Stomach (tissue), 9 donors: Measurements from ENCODE around the gene PHLDB3. TPM values are rescaled to one million over a fixed set of nuclear protein-coding genes. Genes with fewer than 3 reads are reported as not detected.
A peak's percentile ranks its signal among the peaks of the same experiment; 100 is the strongest.

Experiments
- DNase-seq, 2 donors: peaks; one replicate each; pipeline versions ENCODE4 v3.0.0 to v3.0.0-alpha.2; 2013 to 2019
- H3K27ac ChIP-seq, 5 donors: fragments of 200-600 bp in 4 of 5; sonication (generic) in 4 of 5; one replicate each; pipeline ENCODE4 v1.5.1; 2013 to 2019; ENCODE audit warnings: mild to moderate bottlenecking in 1 of 5, moderate library complexity in 1 of 5
- H3K27me3 ChIP-seq, 3 donors: fragments of 200-600 bp; sonication (generic); one replicate each; pipeline ENCODE4 v1.5.1; 2017 to 2019; ENCODE audit warnings: mixed run types in 1 of 3
- H3K36me3 ChIP-seq, 4 donors: fragments of 200-600 bp; sonication (generic); 1 replicate in 3 of 4; 2 replicates in 1 of 4; pipeline ENCODE4 v1.5.1; 2016 to 2019
- H3K4me1 ChIP-seq, 4 donors: fragments of 200-600 bp; sonication (generic); one replicate each; pipeline ENCODE4 v1.5.1; 2016 to 2019
- H3K4me3 ChIP-seq, 4 donors: fragments of 200-600 bp; sonication (generic) in 3 of 4; one replicate each; pipeline ENCODE4 v1.5.1; 2016 to 2019; ENCODE audit warnings: mild to moderate bottlenecking in 1 of 4
- H3K9me3 ChIP-seq, 4 donors: fragments of 200-600 bp; sonication (generic); one replicate each; pipeline ENCODE4 v1.5.1; 2016 to 2019
- EP300 ChIP-seq: sonication (generic); formaldehyde crosslinking; IDR thresholded peaks from one replicate; pipeline ENCODE4 v1.6.1; 2017; ENCODE audit warnings: antibody characterized with exemption
- POLR2A ChIP-seq, 4 donors: fragments of 450-650 bp; IDR thresholded peaks; one replicate each; pipeline ENCODE4 v1.6.1; 2016; ENCODE audit warnings: antibody characterized with exemption in 4 of 4, control low read depth in 2 of 4, mild to moderate bottlenecking in 1 of 4, moderate library complexity in 1 of 4
- POLR2AphosphoS5 ChIP-seq, 3 donors: sonication (generic); formaldehyde crosslinking; IDR thresholded peaks; one replicate each; pipeline ENCODE4 v1.6.1; 2016; ENCODE audit warnings: antibody characterized with exemption in 3 of 3
- WGBS, 5 donors: extraction: QIAGEN DNeasy Blood & Tissue Kit in 3 of 5; methylation state at CpG; one replicate each; pipeline versions ENCODE4 v1.1.5 to v1.1.7; 2013 to 2018; 5-methylcytosine and 5-hydroxymethylcytosine counted together
- intact Hi-C: fragments of 100-400 bp; cut with DNase I; formaldehyde crosslinking; loops from one replicate; pipeline ENCODE4 v1.15.1; 2023; ENCODE audit warnings: low total_unique reads
- polyA plus RNA-seq, 3 donors: library from polyadenylated mRNA; stranded (reverse); fragments of 200-250 nt; gene quantifications; one replicate each; pipeline ENCODE4 v1.2.3, GENCODE V29; 2013
- total RNA-seq, 5 donors: library from RNA; depleted of rRNA; stranded (reverse); fragments of >200 nt; gene quantifications; one replicate each; pipeline versions ENCODE4 v1.1.0 to v1.2.3, GENCODE V29; 2014 to 2016
- TF ChIP-seq, protein P1 (sequence below), 7 experiments: fragments of 450-650 bp in 4 of 7; fragments of 200-600 bp in 3 of 7; sonication (generic) in 3 of 7; IDR thresholded peaks; one replicate each; pipeline ENCODE4 v1.5.1; 2016 to 2019; ENCODE audit warnings: antibody characterized with exemption in 7 of 7, control low read depth in 2 of 7, mild to moderate bottlenecking in 1 of 7
- donor health status: healthy with polysubstance abuse.
- donor health status: Bipolar disorder and iron deficiency.
- donor health status: healthy.

PHLDB3 gene
- total and polyA plus RNA-seq, 8 donors, result 2.0 to 55.3 (median 9.5) TPM; not detected in 1

DNA sequence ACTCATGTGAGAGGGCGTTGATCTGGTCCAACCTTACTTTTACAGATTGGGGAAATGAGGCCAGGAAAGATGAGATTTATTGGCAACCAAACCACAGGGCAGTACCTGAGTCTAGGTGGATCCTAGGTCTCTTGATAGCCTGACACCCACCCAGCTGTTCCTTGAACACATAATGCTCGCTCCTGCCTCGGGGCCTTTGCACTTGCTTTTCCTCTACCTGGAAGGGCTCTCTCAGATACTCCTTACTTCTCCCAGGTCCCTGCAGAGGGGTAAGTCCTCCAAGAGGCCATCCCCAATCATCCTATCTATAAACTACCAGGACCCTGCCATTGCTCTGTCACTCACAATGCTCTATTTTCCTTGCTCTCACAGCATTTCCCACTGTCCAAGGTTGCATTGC lies 35.8 kb upstream of the PHLDB3 start:
- WGBS, 5 donors, result 89 to 98% (median 97%) methylated on average over 3 of the region's 3 CpGs
- H3K27ac ChIP-seq, result no peak overlapping the region
- intact Hi-C loops, result no loop called here
- peaks cover 0 to 7% (median 4%) of the 10 kb centered on the region in 4 donors for H3K4me1 ChIP-seq
- peaks cover 39 to 88% (median 83%) of the 10 kb centered on the region in 4 donors for H3K36me3 ChIP-seq
- DNase-seq, result no peak
- no peaks in the 10 kb centered on the region for H3K27me3 ChIP-seq
- TF ChIP-seq, protein P1, sequence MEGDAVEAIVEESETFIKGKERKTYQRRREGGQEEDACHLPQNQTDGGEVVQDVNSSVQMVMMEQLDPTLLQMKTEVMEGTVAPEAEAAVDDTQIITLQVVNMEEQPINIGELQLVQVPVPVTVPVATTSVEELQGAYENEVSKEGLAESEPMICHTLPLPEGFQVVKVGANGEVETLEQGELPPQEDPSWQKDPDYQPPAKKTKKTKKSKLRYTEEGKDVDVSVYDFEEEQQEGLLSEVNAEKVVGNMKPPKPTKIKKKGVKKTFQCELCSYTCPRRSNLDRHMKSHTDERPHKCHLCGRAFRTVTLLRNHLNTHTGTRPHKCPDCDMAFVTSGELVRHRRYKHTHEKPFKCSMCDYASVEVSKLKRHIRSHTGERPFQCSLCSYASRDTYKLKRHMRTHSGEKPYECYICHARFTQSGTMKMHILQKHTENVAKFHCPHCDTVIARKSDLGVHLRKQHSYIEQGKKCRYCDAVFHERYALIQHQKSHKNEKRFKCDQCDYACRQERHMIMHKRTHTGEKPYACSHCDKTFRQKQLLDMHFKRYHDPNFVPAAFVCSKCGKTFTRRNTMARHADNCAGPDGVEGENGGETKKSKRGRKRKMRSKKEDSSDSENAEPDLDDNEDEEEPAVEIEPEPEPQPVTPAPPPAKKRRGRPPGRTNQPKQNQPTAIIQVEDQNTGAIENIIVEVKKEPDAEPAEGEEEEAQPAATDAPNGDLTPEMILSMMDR (IDR thresholded peaks at IDR 0.05), result no peak
- TF ChIP-seq EP300 (no peak), POLR2A (IDR thresholded peaks at IDR 0.05) (no peak), POLR2AphosphoS5 (IDR thresholded peaks at IDR 0.05) (no peak)
- no peak overlapping the region for H3K4me3 ChIP-seq
- H3K9me3 ChIP-seq, result peaks cover 0 to 10% (median 2%) of the 10 kb centered on the region in 4 donors

DNA sequence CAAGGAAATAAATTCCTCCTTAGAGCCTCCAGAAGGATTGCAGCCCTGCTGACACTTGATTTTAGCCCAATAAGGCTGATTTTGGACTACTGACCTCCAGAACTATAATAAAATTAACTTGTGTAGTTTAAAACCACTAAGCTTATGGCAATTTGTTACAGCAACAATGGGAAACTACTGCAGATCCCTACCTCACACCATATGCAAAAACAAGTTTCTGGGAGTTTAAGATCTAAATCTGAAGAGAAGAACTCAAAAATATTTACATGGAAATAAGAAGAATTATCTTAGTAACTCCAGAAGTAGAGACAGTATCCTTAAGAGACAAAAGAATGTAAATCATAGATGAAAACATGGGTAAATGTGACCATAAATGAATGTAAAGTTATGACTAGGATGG lies 34.4 kb upstream of the PHLDB3 start:
- Histone ChIP-seq H3K36me3 (peaks cover 27 to 73% (median 68%) of the 10 kb centered on the region in 4 donors), H3K4me3 (no peak overlapping the region), H3K9me3 (peaks cover 0 to 10% (median 2%) of the 10 kb centered on the region in 4 donors), H3K27me3 (no peaks in the 10 kb centered on the region), H3K4me1 (peaks cover 4 to 22% (median 17%) of the 10 kb centered on the region in 4 donors), H3K27ac (no peak overlapping the region)
- no peak for TF ChIP-seq POLR2A (IDR thresholded peaks at IDR 0.05)
- TF ChIP-seq, protein P1 (IDR thresholded peaks at IDR 0.05), result no peak
- no peak for TF ChIP-seq EP300
- TF ChIP-seq POLR2AphosphoS5 (IDR thresholded peaks at IDR 0.05), result no peak
- intact Hi-C loops, result no loop called here
- DNase-seq, result no peak

DNA sequence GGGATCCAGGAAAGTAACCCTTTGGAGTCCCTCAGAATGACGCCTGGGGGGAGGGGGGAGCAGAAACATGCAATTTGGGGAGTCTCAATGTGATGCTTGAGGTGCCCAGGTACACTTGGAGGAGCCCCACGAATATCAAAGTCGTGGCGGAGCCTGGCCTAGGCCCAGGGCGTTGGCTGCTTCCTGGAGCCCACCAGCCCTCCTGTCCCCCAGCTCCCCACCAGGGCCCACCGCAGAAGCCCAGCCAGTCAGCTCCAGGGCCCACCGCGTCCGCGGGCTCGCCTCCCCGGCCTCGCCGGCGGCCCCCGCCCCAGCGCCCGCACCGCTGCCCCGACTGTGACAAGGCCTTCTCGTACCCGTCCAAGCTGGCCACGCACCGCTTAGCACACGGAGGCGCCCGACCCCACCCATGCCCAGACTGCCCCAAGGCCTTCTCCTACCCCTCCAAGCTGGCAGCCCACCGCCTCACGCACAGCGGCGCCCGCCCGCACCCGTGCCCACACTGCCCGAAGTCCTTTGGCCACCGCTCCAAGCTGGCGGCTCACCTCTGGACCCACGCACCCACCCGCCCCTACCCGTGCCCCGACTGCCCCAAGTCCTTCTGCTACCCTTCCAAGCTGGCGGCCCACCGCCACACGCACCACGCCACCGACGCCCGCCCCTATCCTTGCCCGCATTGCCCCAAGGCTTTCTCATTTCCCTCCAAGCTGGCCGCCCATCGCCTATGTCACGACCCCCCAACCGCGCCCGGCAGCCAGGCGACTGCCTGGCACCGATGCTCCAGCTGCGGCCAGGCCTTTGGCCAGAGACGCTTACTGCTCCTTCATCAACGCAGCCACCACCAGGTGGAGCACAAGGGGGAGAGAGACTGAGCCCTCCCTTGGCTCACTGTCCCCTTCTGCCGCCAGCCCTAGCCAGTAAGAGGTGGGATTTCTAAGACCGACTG lies 30.5 kb upstream of the PHLDB3 start:
- Histone ChIP-seq H3K36me3 (peaks cover 3 to 35% (median 30%) of the 10 kb centered on the region in 4 donors), H3K4me3 (peak overlapping the region in 1 of 4 donors; percentile 7), H3K27me3 (no peaks in the 10 kb centered on the region), H3K27ac (peak overlapping the region in 4 of 5 donors; percentile 86 to 94 (median 92)), H3K9me3 (peaks cover 0 to 10% (median 2%) of the 10 kb centered on the region in 4 donors), H3K4me1 (peaks cover 24 to 42% (median 32%) of the 10 kb centered on the region in 4 donors)
- TF ChIP-seq POLR2A (IDR thresholded peaks at IDR 0.05) (no peak), POLR2AphosphoS5 (IDR thresholded peaks at IDR 0.05) (peak in 1 of 3 donors; percentile 22), EP300 (no peak)
- TF ChIP-seq, protein P1 (IDR thresholded peaks at IDR 0.05), result peak in 5 of 7 experiments; percentile 38 to 63 (median 54)
- 49 to 66% (median 60%) methylated on average over 45 to 62 of the region's 62 CpGs for WGBS, 5 donors
- peak; percentile 68 to 90 for DNase-seq
- intact Hi-C loops, result no loop called here

DNA sequence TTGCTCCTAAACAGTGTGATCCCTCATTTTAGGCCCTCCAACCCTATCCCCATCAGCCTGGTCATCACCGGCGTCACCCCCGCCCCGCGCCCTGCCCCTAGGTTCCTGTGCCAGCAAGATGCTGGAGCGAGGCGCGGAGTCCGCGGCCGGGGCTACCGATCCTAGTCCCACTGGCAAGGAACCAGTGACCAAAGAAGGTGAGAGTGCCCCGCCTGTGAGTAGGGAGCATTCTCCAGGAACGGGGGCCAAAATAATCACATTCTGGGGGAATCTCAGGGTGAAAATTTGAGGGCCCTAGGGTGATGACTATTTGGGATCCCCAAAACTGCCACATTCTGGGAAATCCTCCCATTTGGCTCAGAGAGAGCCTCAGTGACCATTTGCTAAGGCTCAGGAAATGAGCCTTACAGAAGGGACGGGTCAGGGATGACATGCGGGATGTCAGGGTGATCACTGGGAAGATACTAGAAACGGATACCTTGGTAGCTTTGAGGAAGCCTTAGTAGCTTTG lies 29.8 kb upstream of the PHLDB3 start:
- peak overlapping the region; percentile 85 to 94 (median 90) for H3K27ac ChIP-seq
- intact Hi-C loops, result no loop called here
- WGBS, 5 donors, result 16 to 34% (median 20%) methylated on average over 17 of the region's 17 CpGs
- peak overlapping the region; percentile 54 to 70 (median 58) for H3K4me3 ChIP-seq
- no peaks in the 10 kb centered on the region for H3K27me3 ChIP-seq
- H3K36me3 ChIP-seq, result peaks cover 0 to 28% (median 22%) of the 10 kb centered on the region in 4 donors
- TF ChIP-seq, protein P1 (IDR thresholded peaks at IDR 0.05), result no peak
- DNase-seq, result no peak
- peaks cover 0 to 10% (median 2%) of the 10 kb centered on the region in 4 donors for H3K9me3 ChIP-seq
- H3K4me1 ChIP-seq, result peaks cover 24 to 42% (median 32%) of the 10 kb centered on the region in 4 donors
